AG10803 (cell line): ENCODE measurements around the gene CDK19.
"Not testable (repeated sequence)": the region's sequence is repeated elsewhere in the genome, so short reads cannot be mapped to it uniquely, and the experiment has no call there.

Experiments
- DNase-seq: peaks from one replicate; pipeline ENCODE4 v3.0.0; 2010; ENCODE audit warnings: low read depth
- H3K4me3 ChIP-seq: 2 replicates; pipeline ENCODE4 v1.5.1; 2011; ENCODE audit warnings: mild to moderate bottlenecking, low read length, control low read depth
- CTCF ChIP-seq: conservative IDR thresholded peaks from 2 replicates; pipeline ENCODE4 v1.5.1; 2011; ENCODE audit warnings: mild to moderate bottlenecking, low read length, control low read depth, inconsistent platforms

The CDK19 gene

DNA sequence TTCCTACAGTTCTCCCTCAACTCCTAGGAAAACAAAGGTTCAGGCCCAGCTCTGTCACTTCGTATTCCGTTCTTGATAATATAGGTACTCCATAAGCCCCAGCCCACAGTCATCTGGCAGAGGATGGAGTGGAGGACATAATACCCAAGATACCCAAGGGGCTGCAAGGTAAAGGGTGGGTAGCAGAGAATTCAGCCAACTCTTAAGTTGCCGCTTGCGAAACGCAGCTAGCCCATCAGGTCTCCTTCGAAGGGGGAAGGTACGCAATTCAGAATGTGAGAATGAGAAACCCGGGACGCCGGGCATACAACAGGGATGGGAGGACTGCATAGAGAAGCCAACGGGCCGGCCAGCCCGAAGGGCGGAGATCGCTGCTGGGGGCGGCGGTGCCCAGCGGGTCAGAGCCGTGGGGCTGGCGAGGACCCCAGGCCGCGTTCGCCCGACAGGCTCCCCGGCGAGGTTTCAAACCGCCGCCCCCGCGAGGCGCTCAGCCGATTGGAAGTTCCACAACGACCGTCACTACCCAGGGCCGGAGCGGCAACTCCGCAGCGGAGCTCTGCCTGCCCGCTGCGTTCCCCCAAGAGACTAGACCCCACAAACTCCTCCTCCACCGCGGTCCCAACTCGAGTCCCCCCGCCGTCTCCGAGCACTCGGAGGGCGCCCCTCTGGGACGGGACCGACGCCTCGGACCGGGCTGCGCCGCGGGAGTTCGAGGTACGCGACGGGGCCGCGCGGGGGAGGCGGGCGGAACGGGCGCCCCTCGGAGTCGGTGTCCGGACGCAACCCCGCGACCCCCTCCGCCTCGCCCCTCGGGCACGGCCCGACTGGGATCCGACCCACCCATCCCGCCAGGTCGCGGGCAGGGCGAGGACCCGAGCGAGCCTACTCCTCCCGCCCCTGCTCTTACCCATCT, 911 bp downstream of the CDK19 start:
- peak overlapping the region; percentile 98 for H3K4me3 ChIP-seq
- peak; percentile 32 for DNase-seq
- TF ChIP-seq CTCF = no peak

- DNase-seq = no peak
- H3K4me3 ChIP-seq = peak overlapping the region; percentile 98
- no peak for TF ChIP-seq CTCF
Observed at GRCh38 chr6:110813338-110814101, 1.7 kb downstream of the CDK19 start.

- no peak for DNase-seq
- no peak overlapping the region for H3K4me3 ChIP-seq
- TF ChIP-seq CTCF = no peak
Observed at GRCh38 chr6:110812719-110813118, 2.5 kb downstream of the CDK19 start.

DNA sequence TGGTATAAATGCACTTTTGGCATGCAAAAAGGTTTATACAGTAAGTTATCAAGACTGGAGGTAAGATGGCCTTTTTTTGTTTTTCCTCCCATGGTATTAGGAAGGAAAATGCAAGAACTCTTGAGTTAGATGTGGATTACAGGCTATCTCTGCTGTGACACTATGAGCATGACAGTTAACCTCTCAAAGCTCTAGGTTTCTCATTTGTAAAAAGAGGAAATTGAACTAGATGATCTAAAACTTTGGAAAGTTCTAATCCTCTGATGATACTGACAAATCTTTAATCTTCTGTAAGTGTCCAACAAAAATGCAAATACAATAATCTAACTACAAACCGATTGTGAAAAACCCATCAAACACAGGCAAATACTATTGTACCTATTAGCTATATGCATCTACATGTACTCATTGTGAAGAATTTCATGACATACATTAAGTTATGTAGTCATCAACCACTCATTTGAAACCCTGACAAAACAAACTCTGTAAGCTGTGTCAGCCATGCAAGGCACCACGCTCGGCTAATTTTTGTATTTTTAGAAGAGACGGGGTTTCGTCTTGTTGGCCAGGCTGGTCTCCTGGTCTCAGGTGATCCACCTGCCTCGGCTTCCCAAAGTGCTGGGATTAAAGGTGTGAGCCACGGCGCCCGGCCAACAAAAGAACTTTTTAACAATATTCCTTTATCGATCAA, 4.2 kb downstream of the CDK19 start:
- no peak overlapping the region for H3K4me3 ChIP-seq
- no peak for DNase-seq
- TF ChIP-seq CTCF = no peak

- H3K4me3 ChIP-seq = no peak overlapping the region
- TF ChIP-seq CTCF = no peak
- no peak for DNase-seq
Observed at GRCh38 chr6:110809792-110810191, 5.5 kb downstream of the CDK19 start.

DNA sequence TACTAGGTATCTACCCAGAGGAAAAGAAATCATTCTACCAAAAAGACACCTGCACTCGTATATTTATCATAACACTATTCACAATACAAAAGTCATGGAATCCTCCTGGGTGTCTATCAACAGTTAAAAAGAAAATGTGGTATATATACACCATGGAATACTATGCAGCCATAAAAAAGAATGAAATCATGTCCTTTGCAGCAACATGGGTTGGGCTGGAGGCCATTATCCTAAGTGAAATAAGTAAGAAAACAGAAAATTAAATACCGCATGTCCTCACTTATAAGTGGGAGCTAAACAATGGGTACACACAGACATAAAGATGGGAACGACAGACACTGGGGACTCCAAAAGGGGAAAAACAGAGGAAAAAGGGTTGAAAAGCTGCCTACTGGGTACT, 13.1 kb downstream of the CDK19 start:
- not testable (repeated sequence) for DNase-seq

GRCh38 chr6:110800839-110801196, 14.5 kb downstream of the CDK19 start:
- no peak for TF ChIP-seq CTCF
- no peak overlapping the region for H3K4me3 ChIP-seq
- DNase-seq = no peak

More for the DNA sequence above, 13.1 kb downstream of the CDK19 start:
- not testable (repeated sequence) for H3K4me3 ChIP-seq
